Measurements from ENCODE around the gene SOX15.

SOX15 gene

DNA sequence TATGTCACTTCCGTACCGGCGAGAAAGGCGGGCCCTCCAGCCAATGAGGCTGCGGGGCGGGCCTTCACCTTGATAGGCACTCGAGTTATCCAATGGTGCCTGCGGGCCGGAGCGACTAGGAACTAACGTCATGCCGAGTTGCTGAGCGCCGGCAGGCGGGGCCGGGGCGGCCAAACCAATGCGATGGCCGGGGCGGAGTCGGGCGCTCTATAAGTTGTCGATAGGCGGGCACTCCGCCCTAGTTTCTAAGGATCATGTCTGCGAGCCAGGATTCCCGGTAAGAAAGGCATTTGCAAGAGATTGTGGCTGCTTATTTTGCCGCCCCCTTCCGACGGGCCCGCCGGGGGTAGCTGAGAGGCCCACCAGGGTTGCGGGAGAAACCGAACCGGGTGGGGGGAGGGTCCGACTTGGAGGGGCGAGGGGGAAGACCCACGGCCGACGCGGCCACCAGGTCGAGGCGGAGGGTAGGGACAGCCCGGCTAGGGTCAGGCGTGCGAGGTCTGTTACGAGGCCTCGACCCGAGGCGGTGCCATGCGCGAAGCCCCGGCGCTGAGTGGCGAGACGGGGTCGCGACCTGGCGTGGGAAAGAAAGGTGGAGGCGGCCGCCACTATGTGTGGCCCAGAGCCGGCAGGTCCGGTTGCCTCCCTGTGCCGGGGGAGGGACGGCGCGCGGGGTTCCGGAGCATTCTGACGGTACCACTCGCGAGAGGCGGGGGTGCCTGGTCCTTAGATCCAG is 17.1 kb downstream of the SOX15 start:
- FAIRE-seq (no peak), DNase-seq (ENCODE audit: insufficient read length, low spot score) (peak; percentile 97)
- TF ChIP-seq POLR2AphosphoS5 (IDR thresholded peaks at IDR 0.05; ENCODE audit: low read depth, low read length) (peak; percentile 99), TAF1 (IDR thresholded peaks at IDR 0.05; ENCODE audit: low read depth, low read length) (peak; percentile 93), SPI1 (IDR thresholded peaks at IDR 0.05; ENCODE audit: low read depth, low read length) (no peak), POLR2A (IDR thresholded peaks at IDR 0.05; ENCODE audit: low read depth, low read length) (peak; percentile 95), PAX5 (IDR thresholded peaks at IDR 0.05; ENCODE audit: insufficient read depth, low read length, severe bottlenecking) (no peak), POU2F2 (IDR thresholded peaks at IDR 0.05; ENCODE audit: low read depth, low read length) (peak; percentile 93)

DNA sequence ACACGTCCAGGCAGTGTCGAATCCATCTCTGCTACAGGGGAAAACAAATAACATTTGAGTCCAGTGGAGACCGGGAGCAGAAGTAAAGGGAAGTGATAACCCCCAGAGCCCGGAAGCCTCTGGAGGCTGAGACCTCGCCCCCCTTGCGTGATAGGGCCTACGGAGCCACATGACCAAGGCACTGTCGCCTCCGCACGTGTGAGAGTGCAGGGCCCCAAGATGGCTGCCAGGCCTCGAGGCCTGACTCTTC is 17.6 kb downstream of the SOX15 start:
- peak; percentile 99 for FAIRE-seq
- no peak for DNase-seq (ENCODE audit: insufficient read length, low spot score)
- peak; percentile 86 for TF ChIP-seq SPI1 (IDR thresholded peaks at IDR 0.05; ENCODE audit: low read depth, low read length)
- peak; percentile 75; the same call in 1 of the 2 replicates for TF ChIP-seq TAF1 (IDR thresholded peaks at IDR 0.05; ENCODE audit: low read depth, low read length)
- TF ChIP-seq POLR2AphosphoS5 (IDR thresholded peaks at IDR 0.05; ENCODE audit: low read depth, low read length): peak; percentile 44; the same call in 1 of the 2 replicates
- no peak for TF ChIP-seq POU2F2 (IDR thresholded peaks at IDR 0.05; ENCODE audit: low read depth, low read length)

DNA sequence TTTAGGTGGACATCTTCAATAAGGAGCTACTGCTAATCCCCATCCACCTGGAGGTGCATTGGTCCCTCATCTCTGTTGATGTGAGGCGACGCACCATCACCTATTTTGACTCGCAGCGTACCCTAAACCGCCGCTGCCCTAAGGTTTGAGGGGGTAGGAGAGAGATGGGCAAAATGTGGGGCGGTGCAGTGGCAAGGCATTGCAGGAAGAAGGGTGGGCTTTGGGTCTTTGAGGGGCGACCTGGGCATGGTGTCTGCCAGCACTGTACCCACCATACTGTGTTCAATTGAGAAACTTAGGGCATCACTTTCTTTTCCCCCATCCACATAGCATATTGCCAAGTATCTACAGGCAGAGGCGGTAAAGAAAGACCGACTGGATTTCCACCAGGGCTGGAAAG is 19.5 kb downstream of the SOX15 start:
- DNase-seq (ENCODE audit: insufficient read length, low spot score) (no peak), FAIRE-seq (no peak)
- TF ChIP-seq POU2F2 (IDR thresholded peaks at IDR 0.05; ENCODE audit: low read depth, low read length): no peak
- no peak for TF ChIP-seq POLR2AphosphoS5 (IDR thresholded peaks at IDR 0.05; ENCODE audit: low read depth, low read length)
- no peak for TF ChIP-seq TAF1 (IDR thresholded peaks at IDR 0.05; ENCODE audit: low read depth, low read length)
- no peak for TF ChIP-seq PAX5 (IDR thresholded peaks at IDR 0.05; ENCODE audit: insufficient read depth, low read length, severe bottlenecking)
- no peak for TF ChIP-seq SPI1 (IDR thresholded peaks at IDR 0.05; ENCODE audit: low read depth, low read length)
- TF ChIP-seq POLR2A (IDR thresholded peaks at IDR 0.05; ENCODE audit: low read depth, low read length): no peak

DNA sequence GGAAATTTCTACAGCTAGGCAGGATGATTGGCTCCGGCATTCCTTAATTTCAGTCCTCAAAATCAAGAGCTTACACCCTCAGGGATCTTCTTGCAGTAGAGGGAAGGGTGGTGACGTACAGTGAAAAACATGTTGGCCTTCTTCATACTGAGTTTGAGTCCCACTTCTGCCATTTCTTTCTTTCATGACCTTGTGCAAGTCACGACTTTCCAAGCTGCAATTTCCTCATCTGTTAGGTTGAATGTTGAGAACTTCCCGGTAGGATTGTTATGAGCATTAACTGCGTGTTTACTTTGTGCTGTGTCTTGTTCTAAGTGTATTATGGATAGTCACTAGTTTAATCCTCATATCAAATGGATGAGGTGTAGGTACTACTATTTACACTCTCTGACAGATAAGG is 20.3 kb downstream of the SOX15 start:
- FAIRE-seq (no peak), DNase-seq (ENCODE audit: insufficient read length, low spot score) (no peak)
- TF ChIP-seq POLR2AphosphoS5 (IDR thresholded peaks at IDR 0.05; ENCODE audit: low read depth, low read length): no peak
- no peak for TF ChIP-seq POLR2A (IDR thresholded peaks at IDR 0.05; ENCODE audit: low read depth, low read length)
- TF ChIP-seq SPI1 (IDR thresholded peaks at IDR 0.05; ENCODE audit: low read depth, low read length): no peak
- TF ChIP-seq TAF1 (IDR thresholded peaks at IDR 0.05; ENCODE audit: low read depth, low read length): no peak

DNA sequence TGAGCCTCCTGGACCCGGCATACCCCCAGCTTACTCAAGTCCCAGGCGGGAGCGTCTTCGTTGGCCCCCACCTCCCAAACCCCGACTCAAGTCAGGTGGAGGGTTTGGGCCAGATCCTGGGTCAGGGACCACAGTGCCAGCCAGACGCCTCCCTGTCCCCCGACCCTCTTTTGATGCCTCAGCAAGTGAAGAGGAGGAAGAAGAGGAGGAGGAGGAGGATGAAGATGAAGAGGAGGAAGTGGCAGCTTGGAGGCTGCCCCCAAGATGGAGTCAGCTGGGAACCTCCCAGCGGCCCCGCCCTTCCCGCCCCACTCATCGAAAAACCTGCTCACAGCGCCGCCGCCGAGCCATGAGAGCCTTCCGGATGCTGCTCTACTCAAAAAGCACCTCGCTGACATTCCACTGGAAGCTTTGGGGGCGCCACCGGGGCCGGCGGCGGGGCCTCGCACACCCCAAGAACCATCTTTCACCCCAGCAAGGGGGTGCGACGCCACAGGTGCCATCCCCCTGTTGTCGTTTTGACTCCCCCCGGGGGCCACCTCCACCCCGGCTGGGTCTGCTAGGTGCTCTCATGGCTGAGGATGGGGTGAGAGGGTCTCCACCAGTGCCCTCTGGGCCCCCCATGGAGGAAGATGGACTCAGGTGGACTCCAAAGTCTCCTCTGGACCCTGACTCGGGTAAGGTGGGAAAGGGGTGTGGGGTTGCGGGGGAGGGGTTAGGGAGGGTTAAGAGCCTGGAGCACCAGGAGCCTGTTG is 26.6 kb downstream of the SOX15 start:
- DNase-seq (ENCODE audit: insufficient read length, low spot score): no peak
- FAIRE-seq: no peak
- no peak for TF ChIP-seq POU2F2 (IDR thresholded peaks at IDR 0.05; ENCODE audit: low read depth, low read length)
- no peak for TF ChIP-seq TAF1 (IDR thresholded peaks at IDR 0.05; ENCODE audit: low read depth, low read length)
- no peak for TF ChIP-seq SPI1 (IDR thresholded peaks at IDR 0.05; ENCODE audit: low read depth, low read length)

DNA sequence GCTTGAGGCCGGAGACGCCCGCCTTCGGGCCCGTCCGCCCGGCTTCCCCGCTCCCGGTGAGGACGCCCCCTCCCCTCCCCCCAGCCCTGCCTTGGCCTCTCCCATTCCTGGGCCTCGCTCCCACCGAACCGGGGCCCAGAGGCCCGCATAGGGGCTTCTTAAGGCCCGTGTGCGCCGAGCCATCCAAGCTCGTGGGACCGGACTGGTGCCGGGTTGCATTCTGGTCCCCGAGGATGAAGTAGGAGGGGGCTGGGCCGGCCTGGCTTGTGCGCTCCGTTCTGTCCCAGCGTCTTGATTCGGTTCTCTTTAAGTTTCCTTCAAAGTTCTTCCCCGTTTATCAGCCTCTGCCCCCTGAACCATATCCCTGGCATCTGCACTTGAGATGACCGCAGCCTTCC is 27.7 kb downstream of the SOX15 start:
- no peak for FAIRE-seq
- DNase-seq (ENCODE audit: insufficient read length, low spot score): no peak
- TF ChIP-seq POLR2AphosphoS5 (IDR thresholded peaks at IDR 0.05; ENCODE audit: low read depth, low read length) (no peak), POLR2A (IDR thresholded peaks at IDR 0.05; ENCODE audit: low read depth, low read length) (no peak), POU2F2 (IDR thresholded peaks at IDR 0.05; ENCODE audit: low read depth, low read length) (no peak), TAF1 (IDR thresholded peaks at IDR 0.05; ENCODE audit: low read depth, low read length) (no peak), PAX5 (IDR thresholded peaks at IDR 0.05; ENCODE audit: insufficient read depth, low read length, severe bottlenecking) (no peak), SPI1 (IDR thresholded peaks at IDR 0.05; ENCODE audit: low read depth, low read length) (no peak)

DNA sequence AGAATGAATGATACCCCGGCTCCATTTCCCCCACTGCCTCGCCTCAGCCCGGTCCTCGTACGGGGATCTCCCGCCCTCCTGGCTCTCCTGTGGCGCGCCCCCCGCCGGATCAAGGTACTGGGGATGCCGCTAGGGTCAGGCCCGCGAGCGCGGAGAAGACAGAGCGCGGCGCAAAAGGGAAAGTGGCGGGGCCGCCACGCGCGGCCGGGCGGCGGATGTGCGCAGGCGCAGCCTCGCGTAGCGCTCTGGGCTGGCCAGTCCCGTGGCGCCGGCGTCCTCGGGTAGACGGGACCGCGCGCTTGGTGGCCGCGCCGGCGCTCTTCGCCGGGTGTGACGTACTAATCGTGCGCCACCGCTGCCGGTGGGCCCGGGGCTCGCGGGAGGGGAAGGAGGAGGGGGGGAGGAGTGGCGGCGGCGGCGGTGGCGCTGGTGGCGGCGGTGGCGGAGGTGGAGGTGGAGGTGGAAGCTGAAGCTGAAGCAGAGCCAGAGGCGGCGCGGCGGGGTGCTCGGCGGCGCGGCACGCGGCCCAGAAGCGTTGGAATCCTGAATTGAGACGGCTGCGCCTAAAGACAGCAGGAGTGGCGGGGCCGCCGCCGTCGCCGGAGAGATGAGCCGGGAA is 28.2 kb downstream of the SOX15 start, which contains the start of gene SENP3:
SENP3 (plus strand) TSS at position 331 of the 619 bp plus-strand sequence. CDS start 1,158 bp downstream, outside the sequence.
- FAIRE-seq: peak; percentile 100

DNA sequence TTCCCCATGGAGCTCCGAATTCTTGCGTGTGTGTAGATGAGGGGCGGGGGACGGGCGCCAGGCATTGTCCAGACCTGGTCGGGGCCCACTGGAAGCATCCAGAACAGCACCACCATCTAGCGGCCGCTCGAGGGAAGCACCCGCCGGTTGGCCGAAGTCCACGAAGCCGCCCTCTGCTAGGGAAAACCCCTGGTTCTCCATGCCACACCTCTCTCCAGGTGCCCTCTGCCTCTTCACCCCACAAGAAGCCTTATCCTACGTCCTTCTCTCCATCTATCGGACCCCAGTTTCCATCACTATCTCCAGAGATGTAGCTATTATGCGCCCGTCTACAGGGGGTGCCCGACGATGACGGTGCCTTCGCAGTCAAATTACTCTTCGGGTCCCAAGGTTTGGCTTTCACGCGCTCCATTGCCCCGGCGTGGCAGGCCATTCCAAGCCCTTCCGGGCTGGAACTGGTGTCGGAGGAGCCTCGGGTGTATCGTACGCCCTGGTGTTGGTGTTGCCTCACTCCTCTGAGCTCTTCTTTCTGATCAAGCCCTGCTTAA is 28.8 kb downstream of the SOX15 start:
- DNase-seq (ENCODE audit: insufficient read length, low spot score): peak; percentile 77
- TF ChIP-seq POLR2AphosphoS5 (IDR thresholded peaks at IDR 0.05; ENCODE audit: low read depth, low read length) (no peak), TAF1 (IDR thresholded peaks at IDR 0.05; ENCODE audit: low read depth, low read length) (no peak), POLR2A (IDR thresholded peaks at IDR 0.05; ENCODE audit: low read depth, low read length) (peak; percentile 25; the same call in 1 of the 2 replicates), POU2F2 (IDR thresholded peaks at IDR 0.05; ENCODE audit: low read depth, low read length) (no peak; the same call in 1 of the 2 replicates), PAX5 (IDR thresholded peaks at IDR 0.05; ENCODE audit: insufficient read depth, low read length, severe bottlenecking) (no peak), SPI1 (IDR thresholded peaks at IDR 0.05; ENCODE audit: low read depth, low read length) (no peak)
- no peak for FAIRE-seq

More for the DNA sequence above, 28.2 kb downstream of the SOX15 start, which contains the start of gene SENP3:
- peak; percentile 98 for DNase-seq (ENCODE audit: insufficient read length, low spot score)
- TF ChIP-seq POLR2AphosphoS5 (IDR thresholded peaks at IDR 0.05; ENCODE audit: low read depth, low read length) (no peak), POU2F2 (IDR thresholded peaks at IDR 0.05; ENCODE audit: low read depth, low read length) (no peak), TAF1 (IDR thresholded peaks at IDR 0.05; ENCODE audit: low read depth, low read length) (peak; percentile 71; the same call in 1 of the 2 replicates), PAX5 (IDR thresholded peaks at IDR 0.05; ENCODE audit: insufficient read depth, low read length, severe bottlenecking) (peak; percentile 33), POLR2A (IDR thresholded peaks at IDR 0.05; ENCODE audit: low read depth, low read length) (no peak), SPI1 (IDR thresholded peaks at IDR 0.05; ENCODE audit: low read depth, low read length) (no peak)
